GM21381 (cell line): ENCODE data around the gene CD40.
A peak's percentile ranks its signal among the peaks of the same experiment; 100 is the strongest.

ENCODE experiments used
- ATAC-seq: cut with Tn5 transposase; IDR thresholded peaks from one replicate; pipeline ENCODE4 v1.9.1; 2021; ENCODE audit warnings: mild to moderate bottlenecking, moderate library complexity; ENCODE audit not compliant: unreplicated experiment

The CD40 gene

DNA sequence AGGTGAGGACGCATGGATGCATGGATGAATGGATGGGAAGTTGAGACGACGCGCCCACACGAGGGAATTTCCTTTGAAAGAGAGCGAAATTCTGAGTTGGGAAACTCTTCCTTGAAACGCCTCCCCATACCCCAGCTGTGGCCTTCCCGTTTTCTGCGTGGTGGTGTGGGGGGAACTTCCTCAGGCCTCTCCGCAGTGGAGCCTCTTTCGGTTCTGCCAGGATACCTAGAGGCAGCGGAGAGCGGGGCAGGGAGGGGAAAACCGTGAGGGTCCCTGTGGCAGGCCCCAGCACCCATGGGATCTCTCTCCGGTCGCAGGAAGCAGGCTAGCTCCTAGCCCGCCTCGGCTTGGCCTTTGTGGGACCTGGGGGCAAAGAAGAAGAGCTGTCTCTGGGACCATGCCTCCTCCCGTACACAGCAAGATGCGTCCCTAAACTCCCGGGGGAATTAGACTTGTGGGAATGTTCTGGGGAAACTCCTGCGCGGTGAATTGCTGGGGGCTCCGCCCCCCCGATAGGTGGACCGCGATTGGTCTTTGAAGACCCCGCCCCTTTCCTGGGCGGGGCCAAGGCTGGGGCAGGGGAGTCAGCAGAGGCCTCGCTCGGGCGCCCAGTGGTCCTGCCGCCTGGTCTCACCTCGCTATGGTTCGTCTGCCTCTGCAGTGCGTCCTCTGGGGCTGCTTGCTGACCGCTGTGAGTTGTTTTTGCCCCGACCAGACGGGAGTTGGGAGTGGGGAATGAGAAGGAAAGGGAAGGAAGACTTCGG is at the start of gene CD40:
TSS of gene CD40 (plus strand) at position 611 of the 764 bp plus-strand sequence. CDS start at position 641, 30 bp downstream.
- peak; percentile 66 for ATAC-seq

DNA sequence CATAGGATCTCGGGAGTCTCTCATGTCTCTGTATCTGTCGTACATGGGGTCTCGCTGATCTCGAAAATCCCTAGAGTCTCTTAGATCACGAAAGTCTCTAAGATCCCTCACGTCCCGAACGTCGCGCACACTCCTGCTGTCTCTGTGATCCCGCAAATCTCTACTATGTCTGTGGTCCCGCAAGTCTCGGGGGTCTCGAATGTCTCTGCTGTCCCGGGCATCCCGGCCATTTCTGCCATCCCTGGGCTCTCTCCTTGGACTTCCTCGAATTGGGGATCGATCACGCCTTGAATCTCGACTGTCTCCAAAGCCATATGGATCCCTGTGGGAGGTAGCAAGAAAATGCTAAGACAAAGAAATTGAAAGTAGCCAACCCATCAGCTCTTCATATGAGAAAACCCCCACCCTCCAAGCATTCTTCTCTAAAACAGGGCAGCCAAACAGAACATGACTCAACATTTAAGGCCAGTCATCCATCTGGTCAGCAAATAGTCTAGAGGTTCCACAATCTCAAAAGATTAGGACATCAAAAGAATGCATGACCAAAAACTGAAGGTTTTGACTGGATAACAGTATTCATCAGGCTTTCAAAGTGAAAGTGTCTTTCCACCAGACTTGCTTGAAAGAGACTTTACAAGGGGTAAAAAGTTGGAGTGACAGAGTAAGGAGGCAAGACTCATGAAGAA is 47.8 kb upstream of the CD40 start:
- ATAC-seq, result no peak

DNA sequence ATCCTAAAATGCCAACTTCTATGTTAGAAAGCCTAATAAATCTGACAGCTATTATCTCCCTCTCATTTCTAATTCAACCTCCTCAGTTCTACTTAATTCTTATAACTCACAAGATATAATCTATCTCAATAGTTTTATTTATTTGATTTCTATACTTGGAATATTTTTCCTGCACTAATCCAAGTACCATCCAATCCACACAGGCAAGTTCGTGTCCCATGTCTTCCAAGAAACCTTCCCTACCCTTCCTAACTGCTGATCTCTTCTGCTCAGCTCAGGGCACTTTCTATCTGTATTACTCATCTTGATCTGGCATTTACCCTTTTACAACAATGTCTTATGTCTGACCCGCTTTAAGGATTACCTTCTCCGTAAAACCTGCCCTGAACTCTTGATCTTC is 46.5 kb upstream of the CD40 start:
- no peak for ATAC-seq

DNA sequence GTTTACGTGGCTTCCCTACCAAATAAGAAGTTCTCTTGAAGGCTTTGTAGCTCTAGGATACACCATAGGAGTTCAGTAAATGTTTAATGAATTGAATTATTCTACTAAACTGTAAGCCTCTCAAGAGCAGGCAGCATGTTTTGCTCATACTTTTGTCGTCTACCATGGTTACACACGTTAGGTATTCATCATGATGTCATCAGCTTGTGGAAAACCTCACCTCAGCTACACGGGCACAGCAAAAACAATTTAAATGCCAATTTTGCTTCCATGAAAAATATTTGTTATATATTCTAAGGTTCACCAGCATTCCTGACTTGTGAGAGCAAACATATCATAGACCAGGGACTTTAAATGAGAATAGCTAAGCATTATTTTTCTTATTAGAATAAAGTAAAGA is 45.1 kb upstream of the CD40 start:
- ATAC-seq, result no peak

DNA sequence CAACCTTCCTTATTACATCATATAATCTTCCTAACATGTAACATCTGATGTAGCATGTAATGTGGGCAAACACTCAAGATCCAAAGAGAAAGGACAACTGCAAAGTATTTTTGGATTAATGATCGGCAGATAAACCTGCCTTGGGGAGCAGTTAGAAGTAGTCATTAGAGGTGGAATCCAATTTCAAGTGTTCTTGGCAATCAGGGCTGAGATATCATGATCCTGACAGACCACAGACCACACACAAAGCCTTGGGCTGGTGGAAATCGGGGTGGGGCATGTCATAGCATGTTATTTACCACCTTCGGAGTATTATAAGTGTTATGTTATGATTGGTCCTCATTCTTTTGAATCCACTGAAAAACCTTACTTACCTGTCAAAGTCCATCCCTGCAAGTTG is 44.7 kb upstream of the CD40 start:
- ATAC-seq, result no peak

DNA sequence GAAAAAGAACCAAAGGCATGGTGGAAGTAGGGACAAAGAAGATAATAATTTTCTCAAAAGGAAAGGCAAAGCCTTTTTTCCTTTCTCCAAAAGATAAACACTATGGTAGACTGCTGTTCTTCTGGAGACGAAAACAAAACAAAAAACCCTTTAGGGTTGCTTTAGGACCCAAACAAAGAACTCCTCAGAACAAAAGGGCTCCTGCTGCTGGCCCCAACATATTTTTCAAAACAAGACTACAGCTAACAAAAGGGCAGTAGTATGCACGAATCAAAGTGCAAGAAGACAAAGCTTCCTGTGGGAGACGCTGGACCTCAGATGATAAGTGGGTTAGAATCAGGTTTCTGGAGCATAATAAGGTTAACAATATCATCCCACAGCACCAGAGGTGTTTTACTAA is 44.1 kb upstream of the CD40 start:
- no peak for ATAC-seq

DNA sequence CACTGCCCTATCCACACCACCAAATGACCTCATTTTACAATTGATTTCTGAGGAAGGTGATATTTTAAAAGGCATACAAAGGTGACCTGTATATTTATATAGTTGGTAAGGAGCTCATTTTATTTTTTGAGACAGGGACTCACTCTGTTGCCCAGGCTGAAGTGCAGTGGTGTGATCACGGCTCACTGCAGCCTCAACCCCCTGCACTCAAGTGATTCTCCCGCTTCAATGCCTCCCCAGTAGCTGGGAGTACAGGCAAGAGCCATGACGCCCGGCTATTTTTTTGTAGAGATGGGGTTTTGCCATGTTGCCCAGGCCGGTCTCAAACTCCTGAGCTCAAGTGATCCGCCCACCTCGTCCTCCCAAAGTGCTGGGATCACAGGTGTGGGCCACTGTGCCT is 41.3 kb upstream of the CD40 start:
- no peak for ATAC-seq

DNA sequence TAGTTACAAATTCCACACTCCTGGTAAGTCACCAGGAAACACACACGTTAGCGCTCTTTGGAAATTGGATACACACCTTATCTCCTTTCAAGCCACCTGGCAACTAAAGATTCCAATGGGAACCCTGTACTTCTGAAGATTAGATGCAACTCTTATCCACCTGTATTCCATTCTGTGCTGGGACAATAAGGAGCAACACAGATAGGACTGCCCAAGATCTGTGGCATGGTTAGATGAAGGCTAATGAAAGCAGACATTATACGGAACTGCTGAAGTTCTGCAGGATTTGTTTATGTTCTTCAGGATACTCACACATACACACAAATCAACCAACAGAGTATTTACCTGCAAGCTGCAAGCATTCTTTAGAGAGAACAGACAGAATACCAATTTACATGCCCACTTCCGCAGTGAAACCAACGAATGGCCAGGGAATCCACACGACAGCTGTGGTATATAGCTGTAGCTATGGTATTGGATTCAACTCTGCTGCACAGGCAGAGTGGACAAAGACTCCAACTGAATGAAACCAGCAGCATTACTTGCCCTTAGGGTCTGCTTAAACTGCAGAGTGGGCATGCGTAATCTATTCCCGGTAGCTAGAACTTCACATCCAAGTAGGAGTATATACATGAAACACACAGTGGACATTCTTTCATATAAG is 40.3 kb upstream of the CD40 start:
- ATAC-seq, result no peak

DNA sequence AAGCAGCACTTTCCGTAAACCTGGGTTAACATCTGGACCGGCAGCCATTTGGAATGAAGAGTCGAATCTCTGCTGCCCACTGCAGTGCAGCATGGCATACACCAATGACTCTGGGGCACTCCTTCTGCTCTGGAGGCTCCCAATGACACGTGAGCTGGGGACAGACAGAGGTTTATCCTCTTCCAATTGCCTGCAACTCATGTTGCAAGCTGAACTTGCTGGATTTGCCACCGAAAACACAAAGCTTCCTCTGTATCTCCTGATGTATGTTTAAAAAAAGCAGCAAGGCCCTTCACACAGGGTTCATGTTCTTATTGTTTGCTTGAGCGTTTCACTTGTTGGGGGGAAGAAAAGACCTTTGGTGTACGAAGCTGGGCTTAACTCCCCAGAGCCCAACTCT is 39.2 kb upstream of the CD40 start:
- no peak for ATAC-seq

DNA sequence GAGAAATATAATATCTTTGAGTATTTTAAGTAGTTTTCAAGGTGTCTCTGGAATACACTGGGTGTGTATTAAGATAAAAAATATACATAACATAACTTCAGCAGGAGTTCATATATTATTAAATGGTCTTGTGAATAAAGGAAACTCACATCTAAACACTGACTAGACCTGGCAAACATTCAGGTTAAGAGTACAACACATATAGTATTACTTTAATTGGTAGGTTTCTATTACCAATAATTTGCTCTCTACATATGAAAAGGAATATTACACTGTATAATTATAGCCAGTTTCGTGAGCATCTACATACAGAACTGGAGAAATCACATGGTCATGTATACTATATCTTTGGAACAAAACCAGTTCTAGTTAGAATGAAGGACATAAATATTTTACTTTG is 37.0 kb upstream of the CD40 start:
- ATAC-seq, result no peak

DNA sequence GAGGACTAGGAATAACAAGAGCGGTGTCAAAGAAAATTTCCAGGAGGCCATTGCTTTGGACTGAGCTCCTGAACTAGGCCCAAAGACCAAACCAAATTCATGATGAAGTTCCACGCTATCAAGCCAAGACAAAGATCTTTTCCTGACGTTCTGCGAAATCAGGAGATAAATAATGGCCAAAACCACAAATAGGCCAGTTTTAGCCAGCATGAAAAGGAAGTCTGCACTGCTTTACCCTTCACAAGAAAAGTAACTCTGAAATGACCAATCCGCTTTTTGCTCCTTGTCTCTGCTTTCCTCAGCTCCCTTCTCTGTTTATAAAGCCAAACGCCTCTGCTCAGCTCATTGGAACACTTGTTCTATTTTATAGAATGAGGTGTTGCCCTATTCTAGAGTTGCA is 35.0 kb upstream of the CD40 start:
- no peak for ATAC-seq

DNA sequence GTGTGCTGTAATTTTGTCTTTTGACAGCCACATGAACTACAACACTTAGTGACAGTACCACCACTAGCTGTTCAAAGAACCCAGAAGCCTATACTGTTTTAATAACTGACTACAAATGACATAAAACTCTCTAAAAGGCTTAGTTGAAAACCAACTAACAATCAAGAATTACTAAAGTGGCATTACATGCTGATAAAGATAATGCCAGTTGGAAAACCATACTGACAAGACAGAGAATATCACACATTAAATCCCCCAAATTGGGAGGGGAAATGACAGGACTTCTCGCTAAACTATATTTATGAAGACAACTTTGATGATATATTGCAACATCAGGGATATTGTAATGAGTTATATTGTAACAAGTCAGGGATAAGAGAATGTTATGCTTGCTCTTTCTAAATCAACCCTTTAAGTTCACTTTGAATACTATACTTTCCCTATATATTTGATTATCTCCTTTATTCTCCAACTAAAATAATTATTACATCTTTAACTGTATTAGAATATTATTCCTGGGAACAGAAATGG is 34.5 kb upstream of the CD40 start:
- no peak for ATAC-seq

DNA sequence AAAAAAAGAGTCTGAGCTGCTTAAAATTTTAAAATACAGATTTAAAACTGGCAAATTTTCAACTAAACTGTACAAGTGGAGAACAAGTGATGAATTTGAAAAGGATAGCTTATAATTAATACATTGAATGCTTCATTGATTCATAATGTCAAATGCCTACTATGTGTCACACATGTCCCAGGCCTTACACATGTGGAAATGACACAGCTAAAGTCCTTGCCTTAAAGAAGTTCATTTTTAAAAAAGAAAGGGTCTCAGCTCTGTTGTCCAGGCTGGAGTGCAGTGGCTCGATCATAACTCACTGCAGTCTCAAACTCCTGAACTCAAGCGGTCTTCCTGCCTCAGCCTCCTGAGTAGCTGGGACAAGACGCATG is 33.3 kb upstream of the CD40 start:
- ATAC-seq, result no peak

DNA sequence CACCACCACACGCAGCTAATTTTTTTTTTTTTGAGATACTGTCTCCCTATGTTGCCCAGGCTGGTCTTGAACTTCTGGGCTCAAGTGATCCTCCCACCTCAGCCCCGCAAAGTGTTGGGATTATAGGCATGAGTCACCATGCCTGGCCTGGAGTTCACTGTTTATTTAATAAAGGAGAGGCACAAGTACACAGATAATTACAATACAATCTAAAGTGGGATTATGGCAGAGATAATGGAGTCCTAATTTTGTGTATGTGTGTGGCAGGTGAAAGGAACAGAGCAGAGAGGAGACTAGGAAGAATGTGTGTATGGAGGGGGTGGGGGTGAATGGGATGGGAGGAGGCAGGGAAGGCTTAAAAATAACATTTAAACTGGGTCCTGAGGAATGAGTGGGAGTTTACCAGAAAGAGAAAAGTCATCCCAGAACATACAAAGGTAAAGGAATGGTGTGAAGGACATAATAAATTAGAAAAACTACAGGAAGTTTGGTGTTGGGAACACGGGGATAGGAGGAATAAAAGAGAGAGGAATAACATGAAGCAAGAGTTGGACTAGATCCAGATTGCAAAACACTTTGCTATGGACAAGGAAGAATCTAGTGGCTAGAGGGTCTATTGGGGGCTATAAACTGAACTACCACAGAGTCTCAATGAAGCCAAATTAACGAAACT is 32.8 kb upstream of the CD40 start:
- no peak for ATAC-seq

DNA sequence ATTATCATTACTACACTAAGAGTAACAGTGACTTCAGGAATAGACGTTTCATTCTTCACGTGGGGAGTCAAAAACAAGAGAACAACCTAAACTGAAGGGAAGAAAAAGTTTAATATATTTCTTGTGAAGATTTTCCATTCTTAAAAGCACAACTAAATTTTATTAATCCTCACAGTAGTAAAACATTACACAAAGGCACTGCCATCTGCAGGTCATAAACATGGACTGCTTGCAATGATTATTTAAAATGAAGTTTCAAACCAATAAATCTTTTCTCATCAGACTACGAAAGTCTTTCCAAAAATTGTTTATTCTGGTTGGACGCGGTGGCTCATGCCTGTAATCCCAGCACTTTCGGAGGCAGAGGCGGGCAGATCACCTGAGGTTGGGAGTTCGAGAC is 31.0 kb upstream of the CD40 start:
- ATAC-seq, result no peak

DNA sequence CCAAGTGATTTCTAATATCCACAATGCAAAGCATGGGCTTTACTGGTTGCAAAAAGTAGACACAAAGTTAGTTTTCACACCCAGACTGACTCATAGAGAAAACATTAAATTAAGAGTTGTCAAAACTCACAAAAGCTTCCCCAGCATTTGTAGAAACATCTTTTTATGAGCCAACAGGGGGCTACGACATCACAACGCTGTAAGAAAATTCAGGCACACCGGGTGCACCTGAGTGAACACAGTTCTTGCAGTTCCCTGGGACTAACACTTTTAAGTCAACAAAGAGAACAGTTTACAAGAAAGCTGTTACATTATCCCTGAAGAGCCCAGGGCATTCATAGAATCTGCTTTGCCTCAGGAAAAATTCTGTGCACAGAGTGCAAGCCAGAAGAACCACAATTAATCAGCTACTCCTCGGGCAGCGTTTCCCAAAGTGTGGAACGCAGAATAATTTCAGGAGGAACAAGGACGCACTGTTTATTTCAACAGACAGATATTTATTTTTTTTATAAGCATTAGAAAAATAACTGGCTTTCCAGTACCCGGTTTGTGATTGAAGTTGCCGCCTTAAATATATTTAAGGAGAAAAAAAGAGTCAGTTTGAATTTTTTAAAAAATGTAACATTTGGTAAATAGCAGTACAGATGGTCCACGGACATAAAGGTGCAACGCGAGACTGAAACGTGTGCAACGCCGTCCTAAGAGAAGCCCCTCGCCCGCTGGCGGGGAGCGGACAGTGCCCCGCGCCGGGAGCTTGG is 29.5 kb upstream of the CD40 start:
- ATAC-seq, result no peak

DNA sequence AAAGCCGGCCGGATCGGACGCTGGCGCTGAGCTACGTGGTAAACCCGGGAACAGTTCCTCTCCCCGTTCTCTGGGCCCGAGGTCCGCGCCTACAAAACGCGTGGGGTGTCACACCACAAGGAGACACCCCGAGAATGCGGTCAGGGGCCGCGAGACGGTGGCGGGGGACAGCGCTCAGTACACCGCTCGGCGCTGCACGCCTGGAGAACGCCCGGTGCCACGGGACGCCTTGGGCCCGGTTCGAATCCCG is 29.0 kb upstream of the CD40 start:
- peak; percentile 20 for ATAC-seq

DNA sequence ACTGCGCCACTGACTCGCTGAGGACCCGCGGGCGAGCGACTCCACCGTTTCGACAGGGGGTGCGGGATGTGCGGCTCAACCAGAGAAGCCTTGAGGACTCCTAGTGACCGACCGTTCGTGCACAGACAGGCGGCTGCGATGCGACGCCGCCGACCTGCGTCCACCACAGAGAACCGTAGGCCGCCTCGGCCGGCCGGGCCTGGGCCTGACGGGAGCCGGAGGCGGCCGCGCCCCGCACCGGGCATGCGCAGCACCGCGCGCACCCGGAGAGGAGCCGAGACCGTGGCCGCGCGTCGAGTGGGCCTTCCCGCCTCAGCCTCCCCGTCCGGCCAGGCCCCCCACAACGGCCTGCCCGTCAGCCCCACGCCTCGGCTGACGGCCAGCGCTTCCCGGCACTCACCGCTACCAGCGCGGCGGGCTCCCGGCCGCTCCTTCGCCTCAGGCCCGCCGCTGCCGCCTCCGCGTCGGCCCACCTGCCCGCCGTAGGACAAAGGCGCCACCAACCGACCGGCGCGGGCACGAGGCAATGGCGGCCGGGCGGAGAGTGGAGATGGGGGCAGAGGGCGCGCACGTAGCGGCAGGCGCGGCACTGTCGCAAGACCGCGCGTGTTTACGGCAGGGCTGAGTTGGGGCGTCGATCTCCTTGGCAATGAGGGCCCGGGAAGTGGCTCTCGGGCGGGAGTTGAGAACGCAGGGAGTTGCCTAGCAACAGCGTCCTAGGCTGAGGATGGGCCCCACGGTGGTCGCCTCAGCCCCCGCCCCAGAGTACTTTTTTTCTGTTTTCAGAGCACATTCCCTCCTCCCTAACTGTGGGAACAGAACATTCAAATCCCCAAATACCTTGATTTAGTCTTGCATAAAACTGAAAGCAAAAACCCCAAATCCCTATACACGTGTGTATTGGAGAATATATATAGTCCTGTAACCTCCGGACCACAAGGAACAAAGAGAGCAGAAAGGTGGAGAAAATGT is 28.4 kb upstream of the CD40 start, which contains the start of gene NCOA5:
TSS of gene NCOA5 (minus strand) at position 546 of the 972 bp plus-strand sequence. CDS start 10,538 bp downstream, outside the sequence.
- ATAC-seq, result peak; percentile 85
